ENCODE results near the gene SYP. TPM values are rescaled to one million over a fixed set of nuclear protein-coding genes. Genes with fewer than 3 reads are reported as not detected.
"Not testable (repeated sequence)": the region's sequence is repeated elsewhere in the genome, so short reads cannot be mapped to it uniquely, and the experiment has no call there.

SYP gene
- total RNA-seq, 4 donors from 2014 or later, result 4.5 to 12.0 (median 6.1) TPM

GRCh38 chrX:49147936-49148335, 52.1 kb downstream of the SYP start:
- 92% methylated on average over 13 of the region's 13 CpGs for WGBS
- Histone ChIP-seq H3K27me3 (no peaks in the 10 kb centered on the region), H3K27ac (replicated peaks in 1 of 4) (no peak overlapping the region), H3K9me3 (no peaks in the 10 kb centered on the region), H3K4me3 (no peak overlapping the region), H3K4me1 (no peaks in the 10 kb centered on the region), H3K36me3 (no peaks in the 10 kb centered on the region)
- no peak for TF ChIP-seq POLR2A (IDR thresholded peaks at IDR 0.05; ENCODE audit: low read depth)
- no peak for TF ChIP-seq POLR2AphosphoS5 (IDR thresholded peaks at IDR 0.05)
- no peak for TF ChIP-seq CTCF (IDR thresholded peaks at IDR 0.05)
- no peak for TF ChIP-seq EP300 (IDR thresholded peaks at IDR 0.05)
- DNase-seq (ENCODE audit: extremely low spot score), result no peak
- intact Hi-C loops (cut with DNase I), result no loop called here

GRCh38 chrX:49147282-49147681, 52.7 kb downstream of the SYP start:
- TF ChIP-seq EP300 (IDR thresholded peaks at IDR 0.05), result no peak
- TF ChIP-seq POLR2AphosphoS5 (IDR thresholded peaks at IDR 0.05), result no peak
- TF ChIP-seq CTCF (IDR thresholded peaks at IDR 0.05), result no peak
- TF ChIP-seq POLR2A (IDR thresholded peaks at IDR 0.05; ENCODE audit: low read depth), result no peak
- Histone ChIP-seq H3K27ac (replicated peaks in 1 of 4) (no peak overlapping the region), H3K27me3 (no peaks in the 10 kb centered on the region), H3K36me3 (no peaks in the 10 kb centered on the region), H3K4me1 (no peaks in the 10 kb centered on the region), H3K9me3 (no peaks in the 10 kb centered on the region), H3K4me3 (no peak overlapping the region)
- no peak for DNase-seq (ENCODE audit: extremely low spot score)
- intact Hi-C loops (cut with DNase I), result no loop called here
- 94% methylated on average over 7 of the region's 8 CpGs for WGBS

- H3K27ac ChIP-seq (replicated peaks in 1 of 4); H3K4me3 ChIP-seq; H3K27me3 ChIP-seq; H3K4me1 ChIP-seq; H3K36me3 ChIP-seq; intact Hi-C loops (cut with DNase I); DNase-seq (ENCODE audit: extremely low spot score): not testable (repeated sequence)
- peaks cover 0 to 19% (median 0%) of the 10 kb centered on the region in 4 donors for H3K9me3 ChIP-seq
- 77% methylated on average over 7 of the region's 7 CpGs for WGBS
These were observed 56.8 kb downstream of the SYP start for GRCh38 chrX:49143154-49143553.

GRCh38 chrX:49142264-49142663, 57.7 kb downstream of the SYP start:
- DNase-seq (ENCODE audit: extremely low spot score); intact Hi-C loops (cut with DNase I); H3K4me3 ChIP-seq; H3K4me1 ChIP-seq; H3K27ac ChIP-seq (replicated peaks in 1 of 4); H3K36me3 ChIP-seq; H3K27me3 ChIP-seq: not testable (repeated sequence)
- H3K9me3 ChIP-seq, result peaks cover 0 to 19% (median 0%) of the 10 kb centered on the region in 4 donors
- peak; percentile 36 to 59 (median 39) for TF ChIP-seq CTCF (IDR thresholded peaks at IDR 0.05)
- WGBS, result 57% methylated on average over 9 of the region's 9 CpGs

- no peak overlapping the region for H3K27ac ChIP-seq (replicated peaks in 1 of 4)
- peaks cover 0 to 19% (median 0%) of the 10 kb centered on the region in 4 donors for H3K9me3 ChIP-seq
- peaks cover 0 to 3% (median 0%) of the 10 kb centered on the region in 4 donors for H3K4me1 ChIP-seq
- 86% methylated on average over 4 of the region's 4 CpGs for WGBS
- no peaks in the 10 kb centered on the region for H3K36me3 ChIP-seq
- TF ChIP-seq CTCF (IDR thresholded peaks at IDR 0.05) (no peak), EP300 (IDR thresholded peaks at IDR 0.05) (no peak), POLR2AphosphoS5 (IDR thresholded peaks at IDR 0.05) (no peak), POLR2A (IDR thresholded peaks at IDR 0.05; ENCODE audit: low read depth) (no peak)
- DNase-seq (ENCODE audit: extremely low spot score), result no peak
- no peak overlapping the region for H3K4me3 ChIP-seq
- intact Hi-C loops (cut with DNase I), result no loop called here
- no peaks in the 10 kb centered on the region for H3K27me3 ChIP-seq
These were observed 60.3 kb downstream of the SYP start for GRCh38 chrX:49139713-49140112.

Small RNA genes within 50 kb of the gene (small RNA-seq; reads per million reads assigned to genes)
- gene RN7SL262P, result 0 reads per million in 3 donors

Other genes with a start within 250 kb of the SYP start
- 10 to 100 TPM; 39.9 to 53.9 (median 48.5) TPM for gene OTUD5, start 242.6 kb downstream of the SYP start, total RNA-seq
- gene KCND1, start 228.3 kb downstream of the SYP start, total RNA-seq, result 1 to 10 TPM in 3 of 4 donors, under 1 TPM in 1; 0.83 to 1.9 (median 1.1) TPM
- 10 to 100 TPM; 24.7 to 36.4 (median 33.7) TPM for gene GRIPAP1, start 197.9 kb downstream of the SYP start, total RNA-seq
- 100 to 1,000 TPM in 3 of 4 donors, 10 to 100 TPM in 1; 99.9 to 181 (median 150) TPM for gene TFE3, start 156.8 kb downstream of the SYP start, total RNA-seq
- gene CCDC120, start 141.2 kb downstream of the SYP start, total RNA-seq, result 1 to 10 TPM; 1.2 to 5.1 (median 2.9) TPM
- gene PRAF2, start 126.2 kb downstream of the SYP start, total RNA-seq, result 10 to 100 TPM; 15.9 to 26.6 (median 23.8) TPM
- gene WDR45, start 120.3 kb downstream of the SYP start, total RNA-seq, result 10 to 100 TPM; 68.1 to 77.9 (median 72.7) TPM
- gene GPKOW, start 76.5 kb downstream of the SYP start, total RNA-seq, result 10 to 100 TPM; 27.8 to 43.8 (median 32.4) TPM
- 1 to 10 TPM; 1.5 to 4.2 (median 3.6) TPM for gene MAGIX, start 37.4 kb downstream of the SYP start, total RNA-seq
- gene PLP2, start 28.3 kb downstream of the SYP start, total RNA-seq, result 100 to 1,000 TPM in 1 of 4 donors, 10 to 100 TPM in 3; 55.3 to 101 (median 76.3) TPM
- gene PRICKLE3, start 13.8 kb downstream of the SYP start, total RNA-seq, result 10 to 100 TPM in 3 of 4 donors, 1 to 10 TPM in 1; 7.6 to 16.2 (median 12.3) TPM
- under 1 TPM; under 0.01 to 0.42 (median 0.06) TPM for gene CACNA1F, start 33.1 kb upstream of the SYP start, total RNA-seq
- 10 to 100 TPM; 12.9 to 18.5 (median 16.2) TPM for gene CCDC22, start 35.3 kb upstream of the SYP start, total RNA-seq
- not detected for gene FOXP3, start 64.5 kb upstream of the SYP start, total RNA-seq
- gene PPP1R3F, start 69.6 kb upstream of the SYP start, total RNA-seq, result 10 to 100 TPM; 13.8 to 27.0 (median 16.4) TPM
- 1 to 10 TPM in 1 of 4 donors, not detected in 3; 1.2 TPM for gene GAGE10, start 103.5 kb upstream of the SYP start, total RNA-seq
- gene GAGE12J, start 121.8 kb upstream of the SYP start, total RNA-seq, result not detected
- gene GAGE13, start 131.4 kb upstream of the SYP start, total RNA-seq, result not detected